ENCODE measurements around the gene ARPP21. TPM values are rescaled to one million over a fixed set of nuclear protein-coding genes. Genes with fewer than 3 reads are reported as not detected.

The ARPP21 gene
- total RNA-seq, 1 donor from 2014 or later = not detected

- H3K36me3 Mint-ChIP-seq (ENCODE audit: insufficient read depth) = no peaks in the 10 kb centered on the region
- DNase-seq (ENCODE audit: low spot score, unreplicated experiment) = no peak
- no peak for TF ChIP-seq CTCF (IDR thresholded peaks at IDR 0.05; ENCODE audit: unreplicated experiment)
- H3K27ac Mint-ChIP-seq = no peak overlapping the region
- H3K4me1 Mint-ChIP-seq (ENCODE audit: low read depth) = peaks cover 30% of the 10 kb centered on the region
- H3K27me3 Mint-ChIP-seq = peaks cover 21% of the 10 kb centered on the region
- no peak overlapping the region for H3K4me3 Mint-ChIP-seq (ENCODE audit: low read depth)
- H3K9me3 Mint-ChIP-seq (ENCODE audit: low read depth) = no peaks in the 10 kb centered on the region
Measured at GRCh38 chr3:35680866-35681650, 41.7 kb downstream of the ARPP21 start.

- Mint-ChIP-seq H3K36me3 (ENCODE audit: insufficient read depth) (no peaks in the 10 kb centered on the region), H3K27ac (no peak overlapping the region), H3K4me3 (ENCODE audit: low read depth) (no peak overlapping the region), H3K4me1 (ENCODE audit: low read depth) (peaks cover 29% of the 10 kb centered on the region), H3K27me3 (peaks cover 6% of the 10 kb centered on the region), H3K9me3 (ENCODE audit: low read depth) (no peaks in the 10 kb centered on the region)
- DNase-seq (ENCODE audit: low spot score, unreplicated experiment) = no peak
- no peak for TF ChIP-seq CTCF (IDR thresholded peaks at IDR 0.05; ENCODE audit: unreplicated experiment)
Measured at GRCh38 chr3:35685153-35685552, 45.8 kb downstream of the ARPP21 start.

- H3K4me1 Mint-ChIP-seq (ENCODE audit: low read depth) = peaks cover 6% of the 10 kb centered on the region
- no peak overlapping the region for H3K4me3 Mint-ChIP-seq (ENCODE audit: low read depth)
- no peaks in the 10 kb centered on the region for H3K36me3 Mint-ChIP-seq (ENCODE audit: insufficient read depth)
- no peaks in the 10 kb centered on the region for H3K9me3 Mint-ChIP-seq (ENCODE audit: low read depth)
- no peak for DNase-seq (ENCODE audit: low spot score, unreplicated experiment)
- H3K27me3 Mint-ChIP-seq = no peaks in the 10 kb centered on the region
- no peak overlapping the region for H3K27ac Mint-ChIP-seq
- TF ChIP-seq CTCF (IDR thresholded peaks at IDR 0.05; ENCODE audit: unreplicated experiment) = no peak
Measured at GRCh38 chr3:35688826-35689225, 49.5 kb downstream of the ARPP21 start.

- Mint-ChIP-seq H3K4me1 (ENCODE audit: low read depth) (no peaks in the 10 kb centered on the region), H3K4me3 (ENCODE audit: low read depth) (no peak overlapping the region), H3K9me3 (ENCODE audit: low read depth) (no peaks in the 10 kb centered on the region), H3K27ac (no peak overlapping the region), H3K36me3 (ENCODE audit: insufficient read depth) (no peaks in the 10 kb centered on the region), H3K27me3 (no peaks in the 10 kb centered on the region)
- DNase-seq (ENCODE audit: low spot score, unreplicated experiment) = no peak
- no peak for TF ChIP-seq CTCF (IDR thresholded peaks at IDR 0.05; ENCODE audit: unreplicated experiment)
Measured at GRCh38 chr3:35690271-35690670, 50.9 kb downstream of the ARPP21 start.

GRCh38 chr3:35705904-35706303, 66.6 kb downstream of the ARPP21 start:
- Mint-ChIP-seq H3K4me3 (ENCODE audit: low read depth) (no peak overlapping the region), H3K9me3 (ENCODE audit: low read depth) (no peaks in the 10 kb centered on the region)

More at GRCh38 chr3:35705904-35706303, 66.6 kb downstream of the ARPP21 start:
- peaks cover 6% of the 10 kb centered on the region for H3K27me3 Mint-ChIP-seq
- H3K36me3 Mint-ChIP-seq (ENCODE audit: insufficient read depth) = no peaks in the 10 kb centered on the region
- no peak for DNase-seq (ENCODE audit: low spot score, unreplicated experiment)
- no peak overlapping the region for H3K27ac Mint-ChIP-seq
- H3K4me1 Mint-ChIP-seq (ENCODE audit: low read depth) = peaks cover 10% of the 10 kb centered on the region
- no peak for TF ChIP-seq CTCF (IDR thresholded peaks at IDR 0.05; ENCODE audit: unreplicated experiment)

Data from progenitor cell of endocrine pancreas (in vitro differentiated cells).